ENCODE measurements around the gene WDR83. TPM values are rescaled to one million over a fixed set of nuclear protein-coding genes. Genes with fewer than 3 reads are reported as not detected.
A peak's percentile ranks its signal among the peaks of the same experiment; 100 is the strongest.
"Not testable (repeated sequence)": the region's sequence is repeated elsewhere in the genome, so short reads cannot be mapped to it uniquely, and the experiment has no call there.

WDR83 gene
- total and polyA plus RNA-seq, 2 experiments from 2014 or later, result 12.5 to 18.5 TPM

- no peak for TF ChIP-seq JUNB (IDR thresholded peaks at IDR 0.05; ENCODE audit: unreplicated experiment)
- peak; percentile 84 to 92 for TF ChIP-seq CTCF (conservative IDR thresholded peaks at IDR 0.05; ENCODE audit: low read depth in 2 of 2)
- no peak for TF ChIP-seq EZH2 (IDR thresholded peaks at IDR 0.05; ENCODE audit: low read depth, unreplicated experiment)
- TF ChIP-seq, protein P1, sequence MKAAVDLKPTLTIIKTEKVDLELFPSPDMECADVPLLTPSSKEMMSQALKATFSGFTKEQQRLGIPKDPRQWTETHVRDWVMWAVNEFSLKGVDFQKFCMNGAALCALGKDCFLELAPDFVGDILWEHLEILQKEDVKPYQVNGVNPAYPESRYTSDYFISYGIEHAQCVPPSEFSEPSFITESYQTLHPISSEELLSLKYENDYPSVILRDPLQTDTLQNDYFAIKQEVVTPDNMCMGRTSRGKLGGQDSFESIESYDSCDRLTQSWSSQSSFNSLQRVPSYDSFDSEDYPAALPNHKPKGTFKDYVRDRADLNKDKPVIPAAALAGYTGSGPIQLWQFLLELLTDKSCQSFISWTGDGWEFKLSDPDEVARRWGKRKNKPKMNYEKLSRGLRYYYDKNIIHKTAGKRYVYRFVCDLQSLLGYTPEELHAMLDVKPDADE (IDR thresholded peaks at IDR 0.05), result no peak
- Mint-ChIP-seq H3K4me1 (peaks cover 2% of the 10 kb centered on the region), H3K9me3 (peaks cover 4% of the 10 kb centered on the region; the same call in 2 of the 3 replicates), H3K27ac (peak overlapping the region; percentile 77), H3K36me3 (ENCODE audit: low read depth) (peaks cover 82% of the 10 kb centered on the region), H3K27me3 (ENCODE audit: insufficient read depth, low read depth, poor library complexity) (peaks cover 33% of the 10 kb centered on the region), H3K4me3 (no peak overlapping the region)
- Histone ChIP-seq H3K4me1 (ENCODE audit: insufficient read depth) (no peaks in the 10 kb centered on the region), H4K20me1 (replicated peaks; ENCODE audit: insufficient read depth) (peaks cover 13% of the 10 kb centered on the region), H3K9me2 (ENCODE audit: insufficient read depth) (no peaks in the 10 kb centered on the region), H3F3A (replicated peaks; ENCODE audit: low read depth) (peaks cover 35% of the 10 kb centered on the region), H3K4me2 (no peak overlapping the region), H3K4me3 (no peak overlapping the region), H3K27ac (ENCODE audit: low read depth) (no peak overlapping the region), H3K79me2 (replicated peaks; ENCODE audit: insufficient read depth) (peaks cover 9% of the 10 kb centered on the region), H3K27me3 (ENCODE audit: insufficient read depth) (no peaks in the 10 kb centered on the region), H3K36me3 (ENCODE audit: insufficient read depth) (peaks cover 31% of the 10 kb centered on the region; the same call in 1 of the 2 replicates), H2AFZ (no peak overlapping the region)
- peak; percentile 96 for DNase-seq (ENCODE audit: low spot score)
- peak; percentile 61 for ATAC-seq
These were observed 9.8 kb downstream of the WDR83 start for GRCh38 chr19:12676384-12676792.

DNA sequence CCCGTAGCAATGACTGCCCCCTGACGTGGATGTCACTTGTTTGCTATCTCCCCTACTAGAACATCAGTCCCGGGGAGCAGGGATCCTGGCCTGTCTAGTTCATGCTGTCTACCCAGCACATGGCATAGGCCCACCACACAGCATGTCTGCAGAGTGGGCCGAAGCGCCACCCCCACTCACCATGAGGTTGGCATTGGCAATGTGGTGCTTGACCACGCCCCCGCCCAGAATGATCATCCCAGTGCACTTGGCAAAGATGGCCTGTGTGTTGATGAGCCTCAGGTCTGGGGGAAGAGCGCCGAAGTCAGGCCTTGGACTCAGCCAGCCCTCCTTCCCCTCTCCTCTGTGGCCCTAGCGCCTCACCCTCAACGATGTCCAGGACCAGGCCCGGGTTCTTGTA is 10.3 kb downstream of the WDR83 start:
- ATAC-seq (no peak), DNase-seq (ENCODE audit: low spot score) (no peak)
- Histone ChIP-seq H3K36me3 (ENCODE audit: insufficient read depth) (peaks cover 31% of the 10 kb centered on the region; the same call in 1 of the 2 replicates), H3K4me2 (no peak overlapping the region), H3K27me3 (ENCODE audit: insufficient read depth) (no peaks in the 10 kb centered on the region), H3F3A (replicated peaks; ENCODE audit: low read depth) (peaks cover 31% of the 10 kb centered on the region), H3K4me1 (ENCODE audit: insufficient read depth) (no peaks in the 10 kb centered on the region), H3K9me2 (ENCODE audit: insufficient read depth) (no peaks in the 10 kb centered on the region), H3K79me2 (replicated peaks; ENCODE audit: insufficient read depth) (peaks cover 9% of the 10 kb centered on the region), H2AFZ (no peak overlapping the region), H3K27ac (ENCODE audit: low read depth) (no peak overlapping the region), H3K4me3 (no peak overlapping the region), H4K20me1 (replicated peaks; ENCODE audit: insufficient read depth) (peaks cover 13% of the 10 kb centered on the region)
- peaks cover 80% of the 10 kb centered on the region for H3K36me3 Mint-ChIP-seq (ENCODE audit: low read depth)
- peaks cover 2% of the 10 kb centered on the region for H3K4me1 Mint-ChIP-seq
- peaks cover 35% of the 10 kb centered on the region for H3K27me3 Mint-ChIP-seq (ENCODE audit: insufficient read depth, low read depth, poor library complexity)
- peak overlapping the region; percentile 77; the same call in 1 of the 2 replicates for H3K27ac Mint-ChIP-seq
- no peak for TF ChIP-seq NANOG (IDR thresholded peaks at IDR 0.05; ENCODE audit: borderline replicate concordance)
- TF ChIP-seq JUNB (IDR thresholded peaks at IDR 0.05; ENCODE audit: unreplicated experiment), result no peak
- no peak for TF ChIP-seq STAT1 (IDR thresholded peaks at IDR 0.05; ENCODE audit: unreplicated experiment)
- no peak for TF ChIP-seq EZH2phosphoT487 (IDR thresholded peaks at IDR 0.05; ENCODE audit: unreplicated experiment)
- no peak for TF ChIP-seq CTCF (conservative IDR thresholded peaks at IDR 0.05; ENCODE audit: low read depth in 2 of 2)
- TF ChIP-seq, protein P1 (IDR thresholded peaks at IDR 0.05), result no peak
- TF ChIP-seq ZNF331 (CRISPR knock-in tag; IDR thresholded peaks at IDR 0.05; ENCODE audit: low read depth), result no peak
- no peak overlapping the region for H3K4me3 Mint-ChIP-seq
- H3K9me3 Mint-ChIP-seq, result peaks cover 4% of the 10 kb centered on the region; the same call in 2 of the 3 replicates

- H3K4me2 ChIP-seq; H3K4me1 Mint-ChIP-seq; H2AFZ ChIP-seq; H3K4me1 ChIP-seq (ENCODE audit: insufficient read depth); H3K27me3 ChIP-seq (ENCODE audit: insufficient read depth); H3K79me2 ChIP-seq (replicated peaks; ENCODE audit: insufficient read depth); H3K9me3 Mint-ChIP-seq; H3K9me2 ChIP-seq (ENCODE audit: insufficient read depth); ATAC-seq; H3K4me3 Mint-ChIP-seq; DNase-seq (ENCODE audit: low spot score); H3K27ac ChIP-seq (ENCODE audit: low read depth); H3K27ac Mint-ChIP-seq; H3K4me3 ChIP-seq: not testable (repeated sequence)
- peaks cover 27% of the 10 kb centered on the region for H3F3A ChIP-seq (replicated peaks; ENCODE audit: low read depth)
- H3K36me3 ChIP-seq (ENCODE audit: insufficient read depth), result peaks cover 31% of the 10 kb centered on the region; the same call in 1 of the 2 replicates
- H4K20me1 ChIP-seq (replicated peaks; ENCODE audit: insufficient read depth), result peaks cover 12% of the 10 kb centered on the region
- H3K36me3 Mint-ChIP-seq (ENCODE audit: low read depth), result peaks cover 72% of the 10 kb centered on the region
- peaks cover 31% of the 10 kb centered on the region for H3K27me3 Mint-ChIP-seq (ENCODE audit: insufficient read depth, low read depth, poor library complexity)
These were observed 11.4 kb downstream of the WDR83 start for GRCh38 chr19:12678039-12678438.
